OCI-M2 (cell line): ENCODE results near the gene AHSG.
"Not testable (repeated sequence)": the region's sequence is repeated elsewhere in the genome, so short reads cannot be mapped to it uniquely, and the experiment has no call there.

ENCODE experiments used
- DNase-seq: peaks from one replicate; lab custom pipeline; 2025; ENCODE audit not compliant: unreplicated experiment; lab: John Stamatoyannopoulos, UW

Gene AHSG

DNA sequence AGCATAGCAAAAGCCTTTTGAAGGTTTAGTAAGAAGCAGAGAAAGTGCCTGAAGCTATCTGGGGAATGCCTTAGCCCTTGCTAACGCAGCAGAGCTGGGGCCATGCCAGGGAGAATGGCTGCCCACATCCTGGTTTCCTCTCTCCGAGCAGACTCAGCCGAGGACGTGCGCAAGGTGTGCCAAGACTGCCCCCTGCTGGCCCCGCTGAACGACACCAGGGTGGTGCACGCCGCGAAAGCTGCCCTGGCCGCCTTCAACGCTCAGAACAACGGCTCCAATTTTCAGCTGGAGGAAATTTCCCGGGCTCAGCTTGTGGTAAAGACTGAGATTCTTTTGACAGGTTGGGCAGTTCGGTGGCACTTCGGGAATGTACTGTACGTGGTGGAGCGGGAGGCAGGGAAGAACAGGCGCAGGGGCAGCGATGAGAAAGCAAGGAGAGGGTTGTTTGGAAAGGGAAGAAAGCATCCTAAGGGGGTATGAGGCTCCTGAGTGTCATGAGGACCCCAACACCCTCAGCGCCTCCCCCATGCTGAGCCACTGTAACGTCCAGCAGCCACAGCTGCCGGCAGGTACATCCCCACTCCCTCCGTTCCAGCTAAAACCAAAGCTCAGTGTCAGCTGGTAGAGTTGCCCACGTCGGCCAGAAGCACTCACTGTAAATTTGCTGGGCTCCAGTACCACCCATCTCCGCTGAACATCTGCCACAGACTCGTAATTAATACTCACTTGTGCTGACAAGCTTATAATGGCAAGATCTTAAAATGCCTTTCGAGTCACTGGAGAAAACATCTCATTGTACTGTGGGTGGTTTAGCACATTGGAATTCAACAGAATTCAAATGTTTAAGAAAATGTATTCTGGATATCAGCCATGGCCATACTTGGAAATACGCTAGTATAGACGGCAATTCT, 4.4 kb downstream of the AHSG start:
- DNase-seq = no peak

DNA sequence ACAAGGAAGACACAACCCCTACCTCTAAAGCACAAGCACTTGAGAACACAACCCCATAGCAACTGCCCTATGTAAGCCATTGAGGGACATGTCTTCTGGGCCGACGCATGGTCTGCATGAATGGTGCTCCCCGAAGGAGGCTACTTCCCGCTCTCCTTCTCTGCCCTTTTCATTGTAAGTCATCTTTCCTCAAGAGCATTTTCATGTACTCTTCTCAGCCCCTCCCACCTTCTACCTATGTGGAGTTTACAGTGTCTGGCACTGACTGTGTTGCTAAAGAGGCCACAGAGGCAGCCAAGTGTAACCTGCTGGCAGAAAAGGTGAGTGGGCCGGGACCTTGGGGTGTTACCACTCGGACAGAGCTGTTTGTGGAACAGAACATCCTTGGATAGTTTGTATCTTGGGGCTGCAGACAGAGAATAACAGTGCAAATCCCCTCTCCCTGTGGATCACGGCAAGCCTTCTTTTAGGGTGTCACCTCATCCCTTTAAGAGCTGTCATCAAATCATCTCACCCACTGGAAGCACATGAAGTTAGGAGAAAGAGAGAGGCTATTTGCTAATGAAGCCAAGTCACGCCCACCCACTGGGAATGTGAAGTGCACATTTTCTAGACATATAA, 5.6 kb downstream of the AHSG start:
- no peak for DNase-seq

DNA sequence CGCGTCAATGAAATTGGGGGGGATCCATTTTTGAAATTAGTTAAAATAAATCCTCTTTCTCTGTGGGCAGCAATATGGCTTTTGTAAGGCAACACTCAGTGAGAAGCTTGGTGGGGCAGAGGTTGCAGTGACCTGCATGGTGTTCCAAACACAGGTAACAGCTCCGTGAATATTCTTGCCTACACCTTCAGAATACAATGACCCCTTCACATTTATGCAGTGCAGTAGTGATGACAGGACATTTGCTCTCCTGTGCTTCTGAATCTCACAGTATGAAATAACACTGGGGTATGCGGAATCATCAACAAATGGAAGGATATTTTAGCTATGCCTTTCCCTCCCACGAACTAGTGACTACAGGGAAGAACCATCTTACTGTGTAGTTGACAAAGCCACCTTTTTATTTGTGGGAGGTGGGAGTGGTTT, 6.9 kb downstream of the AHSG start:
- no peak for DNase-seq

DNA sequence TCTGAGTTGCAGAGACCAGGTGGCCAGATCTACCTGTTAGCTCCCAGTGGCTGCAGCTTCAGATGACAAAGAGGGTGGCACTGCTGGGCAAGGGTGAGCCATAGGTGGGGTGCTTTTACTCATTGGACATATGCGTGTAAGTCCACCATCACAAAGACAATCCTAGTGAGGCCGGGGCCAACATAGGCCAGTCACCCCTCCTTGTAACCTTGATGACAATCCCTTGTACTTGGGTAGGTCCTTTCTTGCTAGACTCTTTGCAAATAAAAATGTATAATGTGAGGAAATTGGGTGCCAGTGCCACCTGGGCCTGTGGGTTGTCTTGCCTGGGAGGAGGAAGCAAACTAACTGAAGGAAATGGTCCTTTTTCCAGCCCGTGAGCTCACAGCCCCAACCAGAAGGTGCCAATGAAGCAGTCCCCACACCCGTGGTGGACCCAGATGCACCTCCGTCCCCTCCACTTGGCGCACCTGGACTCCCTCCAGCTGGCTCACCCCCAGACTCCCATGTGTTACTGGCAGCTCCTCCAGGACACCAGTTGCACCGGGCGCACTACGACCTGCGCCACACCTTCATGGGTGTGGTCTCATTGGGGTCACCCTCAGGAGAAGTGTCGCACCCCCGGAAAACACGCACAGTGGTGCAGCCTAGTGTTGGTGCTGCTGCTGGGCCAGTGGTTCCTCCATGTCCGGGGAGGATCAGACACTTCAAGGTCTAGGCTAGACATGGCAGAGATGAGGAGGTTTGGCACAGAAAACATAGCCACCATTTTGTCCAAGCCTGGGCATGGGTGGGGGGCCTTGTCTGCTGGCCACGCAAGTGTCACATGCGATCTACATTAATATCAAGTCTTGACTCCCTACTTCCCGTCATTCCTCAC, 7.6 kb downstream of the AHSG start:
- no peak for DNase-seq

DNA sequence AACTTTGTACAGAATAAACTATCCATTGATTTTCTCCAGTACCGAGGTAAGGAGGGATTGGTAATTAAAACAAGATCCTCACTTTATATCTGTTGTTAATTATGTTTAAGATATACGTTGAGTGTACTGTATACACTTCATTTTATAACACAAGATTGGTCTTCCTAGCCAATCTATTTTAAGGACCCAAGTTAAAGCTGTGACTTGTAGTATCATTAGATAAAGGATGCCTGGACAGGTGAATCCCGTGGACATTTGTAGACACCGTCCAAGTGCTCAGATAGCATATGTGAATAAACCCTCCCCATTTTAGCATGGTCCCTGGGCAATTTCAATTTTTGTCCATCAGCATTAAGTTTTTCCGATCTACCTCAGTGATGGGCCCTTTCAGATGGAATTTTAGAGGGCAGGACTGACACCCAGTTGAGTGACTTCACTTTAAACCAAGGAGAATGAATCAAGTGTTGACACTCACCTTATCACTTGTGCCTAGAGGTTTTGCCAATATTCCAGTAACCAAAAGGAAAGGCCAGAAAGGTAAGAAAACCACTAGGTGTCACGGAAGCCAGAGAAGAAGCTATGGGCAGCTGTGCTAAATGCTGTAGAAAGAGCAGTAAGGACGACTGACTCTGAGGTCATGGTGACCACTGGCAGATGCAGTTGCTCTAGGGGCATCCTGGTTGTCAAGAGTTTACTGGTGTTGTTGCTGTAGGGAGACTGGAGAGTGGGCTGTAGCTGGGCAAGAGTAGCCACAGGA, 9.2 kb downstream of the AHSG start:
- DNase-seq = no peak

DNA sequence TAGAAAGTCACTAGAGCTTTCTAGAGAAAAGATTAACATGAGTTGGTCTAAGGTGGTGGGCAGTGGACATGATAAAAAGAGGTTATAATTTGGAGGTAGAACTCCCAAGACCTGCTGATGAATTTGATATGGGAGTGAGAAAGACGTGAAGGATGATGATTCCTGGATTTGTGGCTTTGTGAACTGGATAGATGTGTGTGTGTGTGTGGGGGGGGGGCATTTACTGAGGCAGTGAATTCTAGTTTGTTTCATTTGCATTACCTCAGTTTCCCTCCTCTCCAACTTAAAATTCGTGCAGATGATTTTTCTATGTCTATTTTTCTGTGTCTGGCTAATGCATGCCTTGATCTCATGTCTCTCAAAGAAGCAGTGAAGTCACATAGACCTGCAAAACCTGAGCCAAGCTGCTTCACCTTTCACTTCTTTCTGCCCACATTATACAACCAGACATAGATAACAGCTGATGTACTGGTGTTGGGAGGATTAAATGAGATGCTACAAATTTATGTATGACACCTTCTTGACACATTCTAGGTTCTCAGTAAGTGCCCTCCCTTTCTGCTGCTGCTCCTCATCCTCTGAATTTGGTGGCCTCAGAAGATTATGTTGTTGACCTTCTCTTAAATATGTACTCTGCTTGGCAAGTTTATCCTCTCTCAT, 9.9 kb downstream of the AHSG start:
- DNase-seq = no peak

DNA sequence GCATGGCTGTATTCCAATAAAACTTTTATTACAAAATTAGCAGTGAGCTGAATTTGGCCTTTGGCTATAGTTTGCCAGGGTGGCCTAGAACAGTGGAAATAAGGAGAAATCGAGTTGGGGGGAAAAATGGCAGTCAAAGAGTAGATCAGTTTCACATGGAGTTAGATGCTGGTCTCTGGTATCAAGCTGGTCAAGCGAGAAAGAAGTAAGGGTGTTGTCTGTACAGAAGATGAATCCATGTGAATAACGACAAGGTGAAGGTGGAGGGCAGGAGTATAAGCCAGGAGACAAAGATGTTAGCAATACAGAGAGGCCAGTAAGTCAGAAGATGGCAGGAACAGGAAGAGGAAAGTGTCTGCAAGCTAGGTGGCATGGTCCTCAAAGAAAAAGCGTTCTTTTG, 11.7 kb downstream of the AHSG start:
- no peak for DNase-seq

DNA sequence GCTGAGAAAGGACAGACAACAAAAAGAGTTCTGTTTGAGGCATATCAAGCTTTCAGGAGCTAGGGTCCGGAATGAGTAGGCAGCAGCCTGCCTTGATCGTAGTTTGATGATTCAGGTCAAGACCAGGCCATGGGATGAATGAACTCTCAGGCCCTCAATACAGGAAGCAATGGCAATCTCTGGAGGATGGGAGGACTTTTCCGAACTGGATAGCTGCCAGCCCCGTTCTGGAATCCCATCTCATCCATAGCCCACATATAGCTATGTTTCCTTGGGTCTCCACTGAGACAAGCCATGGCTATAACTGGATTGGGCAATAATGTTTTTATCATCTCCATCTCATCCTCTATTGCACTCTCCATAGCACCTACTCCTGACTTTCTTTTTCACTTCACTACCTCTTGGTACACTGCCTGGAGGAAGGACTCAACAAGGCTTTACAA, 12.8 kb downstream of the AHSG start:
- no peak for DNase-seq

DNA sequence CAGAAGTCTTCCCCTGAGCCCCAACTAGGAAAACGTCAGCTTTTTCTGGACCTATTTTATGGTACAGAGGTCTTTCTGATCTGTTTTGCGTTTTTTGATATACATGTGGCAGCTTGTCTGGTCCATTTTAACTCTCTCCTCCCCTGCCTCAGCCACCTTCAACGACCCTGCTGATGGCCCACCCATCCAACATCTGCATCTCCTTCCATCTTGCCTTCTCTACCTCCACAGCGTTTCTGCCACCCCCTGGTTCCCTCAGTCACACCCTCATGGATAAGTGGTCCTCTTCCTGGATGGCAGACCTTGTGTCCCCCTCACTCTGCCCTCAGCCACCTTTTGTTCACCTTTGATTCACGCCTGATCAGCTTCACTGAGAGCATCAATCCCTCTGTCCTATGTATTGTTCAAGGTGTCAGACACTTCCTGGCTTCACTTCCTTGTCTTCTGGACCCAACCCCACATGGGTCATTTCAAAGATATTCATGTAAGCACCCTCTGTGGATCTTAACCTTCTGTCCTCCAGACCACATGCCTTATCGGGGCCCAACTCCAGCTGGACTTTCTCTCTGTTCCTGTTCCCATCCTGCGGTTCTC, 13.5 kb downstream of the AHSG start:
- no peak for DNase-seq

DNA sequence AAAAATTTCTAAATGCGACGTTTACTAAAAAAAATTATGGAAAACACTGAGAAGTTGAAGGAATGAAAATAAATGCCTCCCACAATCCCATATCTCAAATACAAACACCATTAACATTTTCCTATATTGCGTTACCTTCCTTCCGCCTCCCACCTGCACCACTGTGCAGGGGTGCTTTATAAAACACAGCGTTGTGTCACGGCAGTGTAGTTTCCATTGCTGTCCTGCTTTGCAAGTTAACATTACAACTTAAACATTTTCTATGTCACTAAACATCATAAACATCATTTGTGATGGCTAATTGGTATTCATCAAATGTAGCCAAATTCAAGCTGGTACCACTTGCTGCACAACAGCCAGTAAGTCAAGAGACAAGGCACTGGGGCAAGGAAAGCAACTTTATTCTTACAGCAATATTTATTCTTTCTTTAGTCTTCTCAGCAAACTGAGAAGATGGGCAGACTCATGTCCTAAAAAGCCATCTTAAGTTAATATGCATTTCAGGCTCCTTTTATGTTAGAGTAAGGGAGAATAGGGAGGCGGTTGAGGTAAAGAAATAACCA, 15.1 kb downstream of the AHSG start:
- no peak for DNase-seq

DNA sequence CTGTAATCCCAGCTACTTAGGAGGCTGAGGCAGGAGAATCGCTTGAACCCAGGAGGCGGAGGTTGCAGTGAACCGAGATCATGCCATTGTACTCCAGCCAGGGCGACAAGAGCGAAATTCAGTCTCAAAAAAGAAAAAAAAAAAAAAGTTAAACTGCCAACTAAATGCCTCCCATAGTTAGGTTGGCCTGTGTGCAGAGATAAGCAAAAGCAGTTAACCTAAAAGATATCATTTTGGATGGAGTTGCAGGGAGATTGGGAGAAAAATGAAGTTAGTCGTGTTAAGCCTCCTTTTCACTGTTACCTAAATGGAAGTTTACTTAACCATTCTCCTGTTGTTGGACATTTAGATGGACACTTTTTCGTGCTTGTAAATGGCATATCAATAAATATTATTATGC, 15.9 kb downstream of the AHSG start:
- DNase-seq = no peak

DNA sequence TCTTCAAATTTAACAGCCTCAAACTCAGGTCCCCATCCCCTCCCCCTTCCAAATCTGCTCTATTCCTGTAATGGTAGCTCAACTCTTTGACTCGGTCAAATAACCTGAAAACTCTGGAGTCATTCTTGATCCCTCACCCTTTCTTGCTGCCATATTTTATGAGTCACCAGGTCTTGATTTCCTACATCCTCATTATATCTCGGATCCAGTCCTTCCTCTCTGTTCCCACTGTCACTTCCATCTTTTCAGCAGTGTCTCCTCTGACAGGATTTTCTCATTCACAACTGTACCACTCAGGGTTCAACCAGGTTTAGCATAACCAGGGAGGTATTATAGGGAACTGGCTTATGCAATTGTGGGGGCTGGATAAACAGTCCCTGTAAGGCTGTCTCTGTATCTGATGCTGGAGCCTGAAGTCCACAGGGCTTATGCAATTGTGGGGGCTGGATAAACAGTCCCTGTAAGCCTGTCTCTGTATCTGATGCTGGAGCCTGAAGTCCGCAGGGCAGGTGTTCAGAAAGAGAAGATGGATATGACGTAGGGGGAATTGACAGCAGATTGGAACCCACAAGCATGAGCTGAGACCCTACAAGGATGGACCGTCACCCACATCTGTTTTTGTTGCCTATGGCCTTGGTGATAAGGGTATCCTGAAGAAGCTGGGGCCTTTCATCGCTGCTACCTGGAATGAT, 18.2 kb downstream of the AHSG start:
- no peak for DNase-seq

DNA sequence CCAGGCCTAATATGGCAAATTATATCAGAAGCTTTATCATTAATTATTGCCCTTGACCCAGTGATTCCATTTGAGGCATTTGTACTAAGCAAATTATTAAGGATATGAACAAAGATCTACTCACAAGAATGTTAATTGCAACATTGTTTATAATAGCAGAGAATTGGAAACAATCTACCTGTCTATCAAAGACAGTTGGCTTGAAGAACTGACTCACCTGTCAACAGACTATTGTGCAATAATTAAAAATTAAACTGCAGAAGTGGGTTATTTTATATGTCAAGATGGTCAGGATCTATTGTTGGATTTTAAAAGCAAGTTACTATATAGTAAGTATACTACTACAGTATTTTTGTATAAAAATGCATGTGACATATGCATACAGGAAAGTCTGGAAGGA, 20.6 kb downstream of the AHSG start:
- DNase-seq = no peak

DNA sequence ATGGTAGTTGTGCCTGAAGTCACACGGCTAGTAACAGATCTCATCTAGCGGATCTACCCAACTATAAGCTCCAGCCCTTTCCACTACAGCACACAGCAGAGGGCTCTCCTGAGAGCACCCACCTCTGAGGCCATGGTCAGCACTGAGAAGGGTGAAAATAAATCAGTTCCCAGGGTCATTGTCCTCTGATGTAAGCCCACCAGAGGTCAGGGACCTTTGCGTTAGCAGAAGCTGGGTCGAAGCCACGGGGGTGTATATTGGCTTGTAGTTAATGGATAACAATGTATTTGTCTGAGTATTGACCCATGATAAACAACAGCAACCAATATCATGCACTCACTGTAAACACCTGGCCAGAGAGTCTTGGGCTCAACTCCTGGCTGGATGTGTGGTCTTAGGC, 21.3 kb downstream of the AHSG start:
- DNase-seq = not testable (repeated sequence)

DNA sequence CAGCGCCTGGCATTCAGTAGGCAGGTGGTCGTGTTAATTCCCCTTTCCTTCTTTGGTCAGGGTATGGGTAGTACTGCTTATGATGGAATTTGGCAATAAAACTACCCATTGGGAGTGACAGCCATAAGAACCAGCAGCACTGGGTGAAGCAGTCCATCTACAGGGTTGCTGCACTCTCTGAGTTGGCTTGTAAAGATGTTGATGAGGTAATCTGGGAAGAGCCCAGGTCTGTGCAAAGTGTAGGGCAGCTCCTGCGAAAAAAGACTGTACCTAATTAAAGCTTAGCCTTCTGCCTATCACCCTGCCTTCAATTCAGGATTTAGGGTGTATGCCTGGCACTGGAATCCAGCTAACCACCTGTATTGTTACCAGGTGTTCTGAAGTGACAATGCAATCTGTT, 22.7 kb downstream of the AHSG start:
- no peak for DNase-seq

DNA sequence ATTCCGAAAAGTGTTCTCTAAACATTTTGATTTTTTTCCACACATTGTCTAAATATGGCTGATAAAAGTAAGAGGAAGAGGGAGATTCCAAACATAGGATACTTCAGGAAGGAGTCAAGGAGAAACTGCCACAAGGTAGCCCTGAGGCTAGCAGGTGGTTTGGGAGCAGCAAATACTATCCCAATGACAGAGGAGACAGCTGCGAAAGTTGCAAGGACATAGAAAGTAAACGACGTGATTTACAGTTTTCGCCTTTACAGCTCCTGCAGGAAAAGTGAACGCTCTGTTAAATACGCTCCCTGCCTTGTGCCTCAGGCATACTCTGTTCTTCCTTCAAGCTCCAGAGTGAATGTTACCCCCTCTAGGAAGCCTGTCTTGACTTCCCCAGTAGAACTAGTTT, 23.7 kb downstream of the AHSG start:
- no peak for DNase-seq

DNA sequence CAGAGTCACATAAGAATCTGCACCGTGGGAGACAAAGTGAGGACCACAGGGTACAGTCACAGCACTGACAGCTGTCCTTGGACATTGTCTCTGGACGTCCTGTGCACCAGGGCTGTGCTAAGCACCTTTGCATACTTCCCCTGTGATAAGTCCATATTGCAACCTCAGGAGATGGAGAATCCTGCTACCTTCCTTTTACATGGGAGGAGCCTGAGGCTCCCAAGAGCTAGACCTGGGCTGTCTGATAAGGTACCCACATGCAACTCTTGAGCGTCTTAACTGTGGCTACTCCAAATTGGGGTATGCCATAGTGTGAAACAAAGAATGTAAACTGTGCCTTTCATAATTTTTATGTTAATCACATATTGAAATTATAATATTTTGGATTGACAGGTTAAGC, 24.8 kb downstream of the AHSG start:
- no peak for DNase-seq

DNA sequence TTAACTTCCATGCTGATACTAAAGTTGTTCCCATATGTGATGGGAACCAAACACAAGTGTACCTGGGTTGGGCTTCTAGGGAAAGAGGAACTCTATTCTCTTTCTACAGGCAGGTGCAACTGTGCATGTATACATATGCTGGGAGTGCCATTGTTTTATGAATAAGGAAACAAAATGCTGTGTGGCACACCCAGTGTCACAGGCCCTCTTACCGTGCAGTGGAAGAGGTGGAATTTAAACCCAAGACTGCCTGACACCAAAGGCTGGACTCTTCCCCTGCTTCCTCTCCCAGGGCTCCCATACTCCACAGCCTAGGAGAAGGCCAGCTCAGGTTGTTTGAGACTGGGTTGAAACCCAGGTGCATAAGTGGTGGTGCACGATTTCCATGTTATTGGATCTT, 25.4 kb downstream of the AHSG start:
- DNase-seq = no peak
